DMS53 treated with DMSO at 0.1 percent for 48 hours (cell line): ENCODE data around the gene TLN1.

Experiments
- DNase-seq: peaks from one replicate; lab custom pipeline; 2025; ENCODE audit not compliant: unreplicated experiment; lab: John Stamatoyannopoulos, UW

Gene TLN1, protein sequence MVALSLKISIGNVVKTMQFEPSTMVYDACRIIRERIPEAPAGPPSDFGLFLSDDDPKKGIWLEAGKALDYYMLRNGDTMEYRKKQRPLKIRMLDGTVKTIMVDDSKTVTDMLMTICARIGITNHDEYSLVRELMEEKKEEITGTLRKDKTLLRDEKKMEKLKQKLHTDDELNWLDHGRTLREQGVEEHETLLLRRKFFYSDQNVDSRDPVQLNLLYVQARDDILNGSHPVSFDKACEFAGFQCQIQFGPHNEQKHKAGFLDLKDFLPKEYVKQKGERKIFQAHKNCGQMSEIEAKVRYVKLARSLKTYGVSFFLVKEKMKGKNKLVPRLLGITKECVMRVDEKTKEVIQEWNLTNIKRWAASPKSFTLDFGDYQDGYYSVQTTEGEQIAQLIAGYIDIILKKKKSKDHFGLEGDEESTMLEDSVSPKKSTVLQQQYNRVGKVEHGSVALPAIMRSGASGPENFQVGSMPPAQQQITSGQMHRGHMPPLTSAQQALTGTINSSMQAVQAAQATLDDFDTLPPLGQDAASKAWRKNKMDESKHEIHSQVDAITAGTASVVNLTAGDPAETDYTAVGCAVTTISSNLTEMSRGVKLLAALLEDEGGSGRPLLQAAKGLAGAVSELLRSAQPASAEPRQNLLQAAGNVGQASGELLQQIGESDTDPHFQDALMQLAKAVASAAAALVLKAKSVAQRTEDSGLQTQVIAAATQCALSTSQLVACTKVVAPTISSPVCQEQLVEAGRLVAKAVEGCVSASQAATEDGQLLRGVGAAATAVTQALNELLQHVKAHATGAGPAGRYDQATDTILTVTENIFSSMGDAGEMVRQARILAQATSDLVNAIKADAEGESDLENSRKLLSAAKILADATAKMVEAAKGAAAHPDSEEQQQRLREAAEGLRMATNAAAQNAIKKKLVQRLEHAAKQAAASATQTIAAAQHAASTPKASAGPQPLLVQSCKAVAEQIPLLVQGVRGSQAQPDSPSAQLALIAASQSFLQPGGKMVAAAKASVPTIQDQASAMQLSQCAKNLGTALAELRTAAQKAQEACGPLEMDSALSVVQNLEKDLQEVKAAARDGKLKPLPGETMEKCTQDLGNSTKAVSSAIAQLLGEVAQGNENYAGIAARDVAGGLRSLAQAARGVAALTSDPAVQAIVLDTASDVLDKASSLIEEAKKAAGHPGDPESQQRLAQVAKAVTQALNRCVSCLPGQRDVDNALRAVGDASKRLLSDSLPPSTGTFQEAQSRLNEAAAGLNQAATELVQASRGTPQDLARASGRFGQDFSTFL (N-terminal part only)

DNA sequence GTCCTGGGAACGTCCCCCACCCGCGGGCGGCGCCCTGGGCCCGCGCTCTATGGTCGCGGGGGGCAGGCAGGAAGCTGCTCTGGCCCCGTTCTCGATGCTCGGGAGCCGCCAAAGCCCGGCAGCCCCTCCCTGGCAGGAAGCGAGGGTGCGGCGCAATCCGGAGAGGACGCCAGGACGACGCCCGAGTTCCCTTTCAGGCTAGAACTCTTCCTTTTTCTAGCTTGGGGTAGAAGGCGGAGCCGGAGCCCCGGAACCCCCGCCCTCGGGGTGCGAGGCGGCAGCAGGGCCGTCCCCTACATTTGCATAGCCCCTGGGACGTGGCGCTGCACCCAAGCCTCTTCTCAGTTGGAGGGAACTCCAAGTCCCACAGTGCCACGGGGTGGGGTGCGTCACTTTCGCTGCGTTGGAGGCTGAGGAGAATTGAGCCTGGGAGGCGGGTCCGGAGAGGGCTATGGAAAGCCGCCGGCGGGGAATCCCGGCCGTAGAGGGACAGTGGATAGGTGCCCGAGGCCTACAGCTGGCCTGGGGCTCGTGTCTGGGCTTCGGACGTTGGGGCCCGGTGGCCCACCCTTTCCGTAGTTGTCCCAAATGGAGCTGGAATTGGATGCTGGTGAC is at the start of gene TLN1, which contains the start of gene CREB3:
Gene TLN1, minus strand, starts transcription at position 11 of the 615 bp plus-strand sequence. CDS start 6,501 bp downstream, outside the sequence.
Gene CREB3, plus strand, starts transcription at position 482 of the 615 bp plus-strand sequence. Its CDS starts 107 bp downstream, at position 589.
- peak; percentile 89 for DNase-seq

DNA sequence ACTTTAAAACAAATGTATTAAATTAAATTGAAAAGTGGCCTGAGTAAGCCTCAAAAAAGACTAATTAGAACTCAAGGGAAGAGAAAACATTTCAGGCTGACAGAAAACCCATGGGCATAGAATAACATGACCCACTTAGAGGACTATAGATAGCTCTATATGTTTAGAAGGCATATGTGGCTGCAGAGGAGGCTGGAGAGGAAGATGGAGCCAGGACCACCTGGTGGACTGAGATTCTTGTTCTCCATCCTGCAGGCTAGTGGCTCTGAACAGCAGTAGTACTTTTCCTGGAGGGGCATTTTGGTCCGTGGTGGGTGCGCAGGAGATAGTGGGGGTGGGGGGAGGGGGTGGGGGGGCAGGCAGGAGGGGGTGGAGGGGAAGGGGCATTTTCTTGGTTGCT is 49.1 kb upstream of the TLN1 start:
- no peak for DNase-seq

DNA sequence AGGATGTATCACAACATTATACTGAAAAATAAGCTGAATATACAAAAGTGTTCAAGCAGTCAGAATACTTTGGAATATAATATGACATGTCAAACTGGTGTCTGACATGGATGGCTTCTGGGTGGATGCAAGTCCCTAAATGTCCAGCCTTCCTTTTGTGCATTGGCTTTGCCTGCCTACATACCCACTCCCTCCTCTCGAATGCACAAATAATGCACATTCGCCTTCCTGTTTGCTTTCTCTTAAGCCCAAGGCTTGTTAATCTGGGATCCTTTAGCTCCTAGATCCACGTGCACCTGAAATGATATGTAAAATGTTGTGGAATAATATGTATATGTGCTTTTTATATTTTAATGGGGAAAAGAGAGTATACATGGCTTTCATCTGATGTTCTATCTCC is 46.5 kb upstream of the TLN1 start:
- DNase-seq, result no peak

DNA sequence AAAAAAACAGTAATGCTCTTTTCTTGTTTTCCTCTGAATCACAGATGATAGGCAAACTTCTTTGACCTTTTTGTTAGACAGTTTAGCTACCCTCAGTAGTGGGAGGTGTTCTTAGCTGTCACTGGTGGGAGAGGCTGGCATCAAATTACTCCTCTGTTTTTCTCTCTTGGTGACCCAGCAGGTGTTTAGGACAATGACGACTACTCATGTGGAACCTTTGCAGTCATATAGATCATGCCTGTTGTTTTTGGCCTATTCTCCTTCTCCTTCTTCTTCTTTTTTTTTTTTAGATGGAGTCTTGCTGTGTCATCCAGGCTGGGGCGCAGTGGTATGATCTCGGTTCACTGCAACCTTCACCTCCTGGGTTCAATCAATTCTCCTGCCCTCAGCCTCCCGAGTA is 44.0 kb upstream of the TLN1 start:
- DNase-seq, result peak; percentile 75

DNA sequence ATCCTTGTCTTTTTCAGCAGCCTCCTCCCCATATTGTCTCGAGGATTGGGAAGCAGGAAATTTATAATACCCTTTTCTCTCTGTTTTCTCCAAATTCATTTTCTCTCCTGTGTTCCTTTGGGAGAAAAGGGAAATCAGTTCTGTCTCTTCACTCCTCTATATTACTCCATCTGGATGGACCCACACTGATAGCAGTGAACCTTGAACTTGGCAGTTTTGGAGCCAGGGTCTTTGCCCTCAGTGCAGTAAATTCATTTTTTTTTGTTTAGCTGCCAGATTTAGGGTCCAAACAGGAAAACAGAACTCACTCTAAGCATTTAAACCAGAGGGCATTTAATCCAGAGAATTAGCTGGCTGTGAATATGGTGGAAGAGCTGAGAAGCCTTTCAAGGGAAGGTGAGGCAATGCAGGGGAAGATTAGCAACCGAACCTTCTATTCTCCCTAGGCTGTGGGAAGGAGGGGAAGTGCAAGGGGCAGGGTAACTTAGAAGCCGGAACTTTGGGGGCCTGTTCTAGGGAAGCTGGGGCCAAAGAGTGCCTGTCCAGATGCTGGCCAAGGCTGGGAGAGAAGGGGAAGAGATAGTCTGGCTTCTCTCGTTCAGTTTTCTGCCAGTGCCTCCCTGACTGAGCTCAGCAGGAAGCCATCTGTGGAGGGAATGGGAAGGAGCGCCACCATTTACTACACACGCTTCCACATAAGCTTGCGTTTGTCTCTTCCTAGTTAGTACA is 43.1 kb upstream of the TLN1 start:
- DNase-seq, result no peak

DNA sequence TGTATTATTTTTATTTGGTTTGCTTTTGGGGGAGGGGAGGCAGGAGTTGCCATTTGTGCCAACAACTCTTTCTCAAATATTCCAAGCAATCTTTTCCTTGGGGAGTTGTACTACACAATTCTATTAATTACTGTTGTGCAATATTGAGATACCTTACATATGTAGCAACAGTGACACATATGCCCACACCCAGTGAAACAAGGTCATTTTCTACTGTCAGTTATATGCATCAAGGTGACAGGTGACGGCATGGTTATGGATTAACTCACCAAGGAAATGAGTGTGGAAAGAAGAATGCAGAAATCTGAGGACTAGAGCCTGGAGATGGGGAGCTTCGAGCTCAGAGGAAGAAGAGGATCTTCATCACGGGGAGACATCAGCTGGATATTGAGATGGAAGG is 39.9 kb upstream of the TLN1 start:
- no peak for DNase-seq

DNA sequence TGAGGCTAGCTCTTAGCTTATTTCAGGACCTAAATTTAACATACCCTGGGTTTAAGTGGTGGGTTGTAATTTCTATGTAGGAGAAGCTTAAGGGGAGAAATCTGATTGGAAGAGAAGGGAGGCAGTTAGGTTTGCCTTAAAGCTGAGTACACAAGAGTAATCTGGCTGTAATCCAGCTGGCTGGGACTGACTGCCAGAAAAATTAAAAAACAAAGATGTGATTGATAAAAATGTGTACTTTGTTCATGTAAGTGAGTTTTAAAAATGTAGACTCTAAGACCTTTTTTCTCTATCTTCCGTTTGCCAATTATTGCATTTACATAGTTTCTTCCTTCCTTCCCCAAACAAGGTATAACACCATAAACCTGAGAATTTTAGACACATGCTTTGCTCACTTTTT is 39.5 kb upstream of the TLN1 start:
- peak; percentile 16 for DNase-seq

DNA sequence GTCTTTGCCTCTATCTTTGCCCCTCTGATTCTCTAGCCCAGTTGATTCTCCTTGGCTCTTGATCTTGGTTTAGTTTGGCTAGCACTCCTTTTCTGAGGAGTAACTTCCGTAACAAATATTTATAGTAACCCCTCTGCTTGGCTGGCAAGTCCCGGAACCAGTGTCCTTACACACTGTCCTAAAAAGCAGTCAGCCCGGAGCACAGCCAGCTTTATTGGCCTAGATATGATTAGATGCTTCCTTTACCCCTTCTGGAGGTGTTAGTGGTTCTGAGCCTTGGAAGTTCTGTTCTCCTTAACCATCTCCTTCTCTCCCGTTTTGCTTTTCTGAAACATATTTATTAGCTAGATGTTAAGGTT is 39.1 kb upstream of the TLN1 start:
- DNase-seq, result no peak

DNA sequence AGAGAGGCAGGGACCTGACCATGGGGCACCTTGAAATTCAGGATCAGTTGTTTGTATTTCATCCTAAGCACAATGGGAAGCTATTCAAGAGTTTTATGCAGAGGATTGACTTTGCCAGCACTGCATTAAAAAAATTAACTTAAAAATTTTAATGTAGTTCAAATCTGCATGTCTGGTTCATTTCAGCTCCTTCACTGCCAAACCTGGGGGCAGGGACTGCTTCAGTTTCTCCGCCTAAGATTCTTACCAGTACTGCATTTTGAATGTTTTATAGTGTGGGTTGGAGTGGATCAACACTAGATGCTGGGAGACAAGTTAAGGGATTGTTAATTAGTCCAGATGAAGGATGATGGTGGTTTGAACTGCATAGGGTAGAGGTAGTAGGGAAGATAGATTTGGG is 37.8 kb upstream of the TLN1 start:
- DNase-seq, result no peak

DNA sequence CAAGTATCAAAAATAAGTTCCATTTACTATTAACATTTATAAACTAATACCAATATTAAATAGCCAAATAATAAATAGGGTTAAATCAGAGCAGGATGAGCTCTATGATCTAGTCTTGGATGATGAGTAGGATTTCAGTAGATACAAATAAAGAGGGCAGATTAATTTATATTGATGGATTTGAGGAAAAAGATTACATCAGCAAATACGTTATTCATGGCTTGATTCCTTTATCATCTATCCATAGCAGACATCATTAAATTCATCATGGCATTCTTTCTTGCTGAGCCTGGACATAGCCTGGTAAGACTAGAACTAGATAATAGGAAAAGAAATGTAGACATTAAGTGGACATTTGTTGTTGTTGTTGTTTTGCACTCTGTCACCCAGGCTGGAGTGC is 35.5 kb upstream of the TLN1 start:
- no peak for DNase-seq

DNA sequence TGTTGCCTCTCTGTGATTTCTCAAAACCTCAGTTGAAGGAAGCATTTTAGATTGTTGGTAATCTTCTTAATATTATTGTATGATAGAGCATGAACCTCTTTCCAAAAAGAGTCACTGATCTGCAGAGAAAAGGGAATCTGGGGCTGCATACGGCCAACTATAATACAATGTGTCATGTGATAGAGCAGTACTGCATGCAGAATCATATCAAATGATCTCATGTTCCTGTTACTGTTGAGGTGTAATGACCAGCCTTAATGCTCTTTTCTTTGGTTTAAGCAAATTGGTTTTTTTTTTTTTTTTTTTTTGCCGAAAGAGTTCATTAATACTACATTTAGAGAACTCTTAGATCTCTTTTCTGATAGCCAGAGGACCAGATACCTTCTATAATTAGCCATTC is 35.0 kb upstream of the TLN1 start:
- no peak for DNase-seq

DNA sequence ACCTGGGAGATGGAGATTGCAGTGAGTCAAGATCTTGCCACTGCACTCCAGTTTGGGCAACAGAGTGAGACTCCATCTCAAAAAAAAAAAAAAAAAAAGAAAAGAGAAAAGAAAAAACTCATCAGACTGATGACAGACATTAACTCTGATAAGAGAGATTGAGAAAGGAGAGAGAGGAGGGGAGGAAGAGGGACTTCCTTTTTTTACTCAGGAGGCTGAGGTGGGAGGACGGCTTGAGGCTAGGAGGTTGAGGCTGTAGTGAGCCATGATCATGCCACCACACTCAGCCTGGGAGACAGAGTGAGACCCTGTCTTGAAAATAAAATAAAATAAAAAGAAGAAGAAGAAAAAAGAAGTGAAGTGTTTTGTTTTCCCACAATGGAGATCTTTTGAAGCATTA is 31.8 kb upstream of the TLN1 start:
- DNase-seq, result no peak

DNA sequence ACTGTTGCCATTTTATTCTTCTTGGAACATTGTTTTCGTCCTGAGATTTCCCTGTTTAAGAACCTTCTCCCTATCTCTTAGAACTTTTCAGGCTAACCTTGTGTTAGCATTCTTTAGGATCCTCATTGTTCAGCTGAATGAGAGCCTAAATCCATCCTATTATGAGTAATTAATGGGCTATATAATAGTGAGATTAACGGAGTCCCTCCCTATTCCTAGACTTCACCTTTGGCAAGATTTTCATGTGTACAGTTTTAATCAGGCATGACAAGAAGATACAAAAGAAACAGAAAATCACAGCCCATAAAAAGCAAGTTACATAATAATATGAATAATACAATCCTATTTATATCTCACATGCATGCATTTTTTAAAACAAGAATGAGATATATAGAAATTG is 31.2 kb upstream of the TLN1 start:
- no peak for DNase-seq

DNA sequence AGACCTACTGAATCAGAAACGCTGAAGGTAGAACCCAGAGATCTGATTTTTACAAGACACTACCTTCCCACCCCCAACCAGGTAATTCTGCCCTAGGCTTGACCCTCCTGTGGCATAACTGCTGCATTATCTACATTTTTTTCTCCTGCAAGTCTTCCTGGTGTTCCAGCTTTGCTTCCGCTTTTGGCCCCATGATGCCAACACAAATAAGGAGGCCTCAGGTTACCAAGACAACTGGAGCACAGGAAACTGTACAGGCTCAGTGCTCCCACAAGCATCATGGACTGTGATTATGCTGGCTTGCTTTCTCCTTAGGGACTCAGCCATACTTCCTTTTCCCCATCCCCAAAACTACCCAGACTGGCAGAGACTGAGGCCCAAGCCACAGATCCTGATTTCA is 28.7 kb upstream of the TLN1 start:
- peak; percentile 52 for DNase-seq

DNA sequence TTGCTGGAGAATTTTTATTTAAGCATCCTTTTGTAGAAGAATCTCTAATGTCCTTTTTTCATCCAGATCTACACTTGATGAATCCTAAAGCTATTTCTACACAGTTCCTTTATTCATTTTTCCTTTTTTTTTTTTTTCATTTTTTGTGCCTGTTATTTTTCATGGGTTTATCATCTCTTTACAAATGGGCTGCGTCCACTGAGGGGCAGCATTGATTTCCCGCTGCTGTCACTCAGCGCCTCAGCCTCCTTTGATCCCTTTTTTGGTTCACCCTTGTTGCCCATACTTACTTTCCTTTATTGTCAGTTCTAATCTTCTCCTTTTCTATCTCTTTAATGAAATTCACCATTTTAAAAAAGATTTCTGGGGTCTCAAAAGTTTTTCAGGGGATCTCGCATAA is 27.8 kb upstream of the TLN1 start:
- no peak for DNase-seq

DNA sequence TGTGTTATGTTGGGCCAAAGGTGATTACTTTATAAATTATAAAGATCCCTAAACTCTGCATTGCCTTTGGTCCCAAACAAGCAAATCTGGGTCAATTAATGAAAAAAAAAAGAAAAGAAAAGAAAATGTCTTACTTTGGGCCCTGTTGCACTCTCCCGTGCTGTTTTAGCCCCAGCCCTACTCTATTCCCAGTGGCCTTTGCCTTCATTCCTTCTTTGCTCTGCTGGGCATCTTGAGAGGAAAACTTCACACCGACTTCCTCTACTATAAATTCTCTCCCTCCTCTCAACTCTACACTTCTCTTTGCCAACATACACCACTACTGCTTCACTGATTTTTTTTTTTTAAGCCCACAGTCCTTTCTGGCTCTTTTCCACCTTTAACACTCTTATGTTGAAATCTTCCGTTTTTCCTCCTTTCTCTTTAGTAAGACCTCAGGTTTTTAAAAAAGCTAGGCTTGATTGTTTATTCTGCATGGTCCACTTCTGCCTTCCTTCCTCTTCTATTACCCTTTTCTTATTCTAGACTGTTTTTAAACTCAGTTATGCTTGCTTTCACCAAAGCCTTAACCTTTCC is 26.6 kb upstream of the TLN1 start:
- no peak for DNase-seq

DNA sequence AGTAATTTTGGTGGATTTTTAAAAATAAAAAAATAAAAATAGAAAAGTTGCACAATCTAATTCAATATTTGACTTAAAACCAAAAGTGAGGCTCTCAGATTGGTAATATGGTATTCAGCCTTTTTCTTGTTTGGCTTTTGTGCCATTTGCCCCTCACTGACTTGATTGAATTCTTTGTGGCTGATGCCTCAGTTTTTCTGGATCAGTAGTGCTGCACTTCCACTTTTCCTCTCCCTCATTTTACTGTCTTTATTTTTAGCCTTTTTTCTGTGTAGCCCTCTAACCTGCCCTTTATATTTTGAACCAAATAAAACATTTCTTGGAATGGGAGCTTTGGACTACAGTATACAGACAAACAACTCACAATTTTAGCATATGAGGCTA is 25.9 kb upstream of the TLN1 start:
- no peak for DNase-seq

DNA sequence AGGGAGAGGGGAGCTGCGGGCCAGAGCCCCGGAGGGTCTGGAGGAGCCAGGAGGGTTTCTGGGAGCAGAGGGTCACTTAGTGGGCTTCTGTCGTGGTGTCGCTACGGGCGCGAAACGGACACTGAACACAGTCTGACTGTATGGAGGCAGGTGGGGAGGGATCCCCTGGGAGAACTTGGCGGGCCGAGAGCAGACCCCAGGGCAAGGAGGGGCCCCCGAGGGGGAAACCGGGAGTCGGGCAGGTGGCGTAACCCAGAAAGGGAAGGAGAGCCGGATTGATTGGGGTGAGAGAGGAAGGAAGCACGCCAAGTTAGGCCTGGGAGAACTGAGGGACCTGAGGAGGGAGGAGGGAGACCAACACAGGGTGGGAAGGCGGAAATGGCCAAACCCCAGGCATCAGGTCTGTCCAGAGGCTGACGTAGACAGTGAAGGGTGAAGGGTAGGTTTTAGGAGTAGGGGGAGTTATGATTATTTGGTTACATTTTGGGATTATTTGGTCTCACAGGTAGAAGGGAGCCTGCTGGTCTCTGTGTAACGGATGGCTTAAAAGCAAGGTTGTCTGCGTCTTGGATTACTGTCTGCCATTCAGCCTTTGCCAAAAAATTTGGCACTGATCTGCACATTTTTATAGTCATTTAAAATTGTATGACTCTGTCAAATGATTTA is 25.4 kb upstream of the TLN1 start:
- peak; percentile 33 for DNase-seq
